ENCODE results near the gene RAPGEF6. TPM values are rescaled to one million over a fixed set of nuclear protein-coding genes. Genes with fewer than 3 reads are reported as not detected.

Gene RAPGEF6
- total and polyA plus RNA-seq, 2 experiments from 2014 or later, result 9.5 to 20.3 TPM

- Mint-ChIP-seq H3K36me3 (ENCODE audit: low read depth) (peaks cover 42% of the 10 kb centered on the region), H3K9me3 (peaks cover 17% of the 10 kb centered on the region), H3K4me3 (no peak overlapping the region), H3K4me1 (peaks cover 12% of the 10 kb centered on the region), H3K27ac (no peak overlapping the region), H3K27me3 (ENCODE audit: insufficient read depth, low read depth, poor library complexity) (peaks cover 2% of the 10 kb centered on the region)
- H3K9me2 ChIP-seq (ENCODE audit: insufficient read depth), result no peaks in the 10 kb centered on the region
- peaks cover 5% of the 10 kb centered on the region; the same call in 1 of the 2 replicates for H3K4me1 ChIP-seq (ENCODE audit: insufficient read depth)
- H3F3A ChIP-seq (replicated peaks; ENCODE audit: low read depth), result no peaks in the 10 kb centered on the region
- H3K36me3 ChIP-seq (ENCODE audit: insufficient read depth), result no peaks in the 10 kb centered on the region
- TF ChIP-seq EZH2phosphoT487 (IDR thresholded peaks at IDR 0.05; ENCODE audit: unreplicated experiment) (no peak), EZH2 (IDR thresholded peaks at IDR 0.05; ENCODE audit: low read depth, unreplicated experiment) (no peak), NANOG (IDR thresholded peaks at IDR 0.05; ENCODE audit: borderline replicate concordance) (no peak), ZNF462 (CRISPR knock-in tag; IDR thresholded peaks at IDR 0.05) (no peak)
- H4K20me1 ChIP-seq (replicated peaks; ENCODE audit: insufficient read depth), result 0 out of 2 replicates have a peak, but pooled peaks cover 5% of the 10 kb centered on the region
- DNase-seq (ENCODE audit: low spot score) (no peak), ATAC-seq (no peak)
- no peak overlapping the region for H3K27ac ChIP-seq (ENCODE audit: low read depth)
- H3K27me3 ChIP-seq (ENCODE audit: insufficient read depth), result no peaks in the 10 kb centered on the region
- H3K4me3 ChIP-seq, result no peak overlapping the region
- H3K4me2 ChIP-seq, result no peak overlapping the region
- H2AFZ ChIP-seq, result no peak overlapping the region
- peaks cover 61% of the 10 kb centered on the region for H3K79me2 ChIP-seq (replicated peaks; ENCODE audit: insufficient read depth)
Observed at GRCh38 chr5:131581702-131582101, 53.3 kb downstream of the RAPGEF6 start.

- Mint-ChIP-seq H3K9me3 (peaks cover 17% of the 10 kb centered on the region), H3K4me1 (peaks cover 10% of the 10 kb centered on the region), H3K27me3 (ENCODE audit: insufficient read depth, low read depth, poor library complexity) (peaks cover 2% of the 10 kb centered on the region), H3K27ac (no peak overlapping the region), H3K4me3 (no peak overlapping the region), H3K36me3 (ENCODE audit: low read depth) (peaks cover 42% of the 10 kb centered on the region)
- H3K27ac ChIP-seq (ENCODE audit: low read depth), result no peak overlapping the region
- H3F3A ChIP-seq (replicated peaks; ENCODE audit: low read depth), result no peaks in the 10 kb centered on the region
- no peak overlapping the region for H3K4me2 ChIP-seq
- DNase-seq (ENCODE audit: low spot score) (no peak), ATAC-seq (no peak)
- H4K20me1 ChIP-seq (replicated peaks; ENCODE audit: insufficient read depth), result no peaks in the 10 kb centered on the region
- no peaks in the 10 kb centered on the region for H3K9me2 ChIP-seq (ENCODE audit: insufficient read depth)
- H2AFZ ChIP-seq, result no peak overlapping the region
- peaks cover 5% of the 10 kb centered on the region; the same call in 1 of the 2 replicates for H3K4me1 ChIP-seq (ENCODE audit: insufficient read depth)
- no peaks in the 10 kb centered on the region for H3K36me3 ChIP-seq (ENCODE audit: insufficient read depth)
- peaks cover 45% of the 10 kb centered on the region for H3K79me2 ChIP-seq (replicated peaks; ENCODE audit: insufficient read depth)
- no peak overlapping the region for H3K4me3 ChIP-seq
- H3K27me3 ChIP-seq (ENCODE audit: insufficient read depth), result no peaks in the 10 kb centered on the region
- TF ChIP-seq ZNF331 (CRISPR knock-in tag; IDR thresholded peaks at IDR 0.05; ENCODE audit: low read depth) (no peak), JUNB (IDR thresholded peaks at IDR 0.05; ENCODE audit: unreplicated experiment) (no peak), CTCF (conservative IDR thresholded peaks at IDR 0.05; ENCODE audit: low read depth in 2 of 2) (no peak), EZH2phosphoT487 (IDR thresholded peaks at IDR 0.05; ENCODE audit: unreplicated experiment) (no peak), REST (IDR thresholded peaks at IDR 0.05; ENCODE audit: unreplicated experiment) (no peak), CREB1 (CRISPR knock-in tag; IDR thresholded peaks at IDR 0.05; ENCODE audit: low read depth) (no peak), NANOG (IDR thresholded peaks at IDR 0.05; ENCODE audit: borderline replicate concordance) (no peak)
Observed at GRCh38 chr5:131579917-131580671, 54.9 kb downstream of the RAPGEF6 start.

All from GM23338 (cell line).